Activated T-cell treated with anti-CD3 and anti-CD28 coated beads, Interleukin-2, amount 50 U/mL, for 24 hours (primary cell): ENCODE results near the gene IPO9.

ENCODE experiments used
- DNase-seq: peaks from one replicate; pipeline ENCODE4 v3.0.0-alpha.2; 2020
- H3K27ac Mint-ChIP-seq: 2 replicates; pipeline ENCODE4 v1.8.0; 2020; ENCODE audit warnings: mild to moderate bottlenecking, mixed read lengths
- H3K27me3 Mint-ChIP-seq: 2 replicates; pipeline ENCODE4 v1.8.0; 2020; ENCODE audit warnings: mixed read lengths
- H3K36me3 Mint-ChIP-seq: 2 replicates; pipeline ENCODE4 v1.8.0; 2020; ENCODE audit warnings: low read depth, mixed read lengths
- H3K4me1 Mint-ChIP-seq: 2 replicates; pipeline ENCODE4 v1.8.0; 2020; ENCODE audit warnings: low read depth, mixed read lengths
- H3K4me3 Mint-ChIP-seq: 2 replicates; pipeline ENCODE4 v1.8.0; 2020; ENCODE audit warnings: mild to moderate bottlenecking, moderate library complexity, mixed read lengths
- H3K9me3 Mint-ChIP-seq: 2 replicates; pipeline ENCODE4 v1.8.0; 2020; ENCODE audit warnings: mixed read lengths

IPO9 gene

DNA sequence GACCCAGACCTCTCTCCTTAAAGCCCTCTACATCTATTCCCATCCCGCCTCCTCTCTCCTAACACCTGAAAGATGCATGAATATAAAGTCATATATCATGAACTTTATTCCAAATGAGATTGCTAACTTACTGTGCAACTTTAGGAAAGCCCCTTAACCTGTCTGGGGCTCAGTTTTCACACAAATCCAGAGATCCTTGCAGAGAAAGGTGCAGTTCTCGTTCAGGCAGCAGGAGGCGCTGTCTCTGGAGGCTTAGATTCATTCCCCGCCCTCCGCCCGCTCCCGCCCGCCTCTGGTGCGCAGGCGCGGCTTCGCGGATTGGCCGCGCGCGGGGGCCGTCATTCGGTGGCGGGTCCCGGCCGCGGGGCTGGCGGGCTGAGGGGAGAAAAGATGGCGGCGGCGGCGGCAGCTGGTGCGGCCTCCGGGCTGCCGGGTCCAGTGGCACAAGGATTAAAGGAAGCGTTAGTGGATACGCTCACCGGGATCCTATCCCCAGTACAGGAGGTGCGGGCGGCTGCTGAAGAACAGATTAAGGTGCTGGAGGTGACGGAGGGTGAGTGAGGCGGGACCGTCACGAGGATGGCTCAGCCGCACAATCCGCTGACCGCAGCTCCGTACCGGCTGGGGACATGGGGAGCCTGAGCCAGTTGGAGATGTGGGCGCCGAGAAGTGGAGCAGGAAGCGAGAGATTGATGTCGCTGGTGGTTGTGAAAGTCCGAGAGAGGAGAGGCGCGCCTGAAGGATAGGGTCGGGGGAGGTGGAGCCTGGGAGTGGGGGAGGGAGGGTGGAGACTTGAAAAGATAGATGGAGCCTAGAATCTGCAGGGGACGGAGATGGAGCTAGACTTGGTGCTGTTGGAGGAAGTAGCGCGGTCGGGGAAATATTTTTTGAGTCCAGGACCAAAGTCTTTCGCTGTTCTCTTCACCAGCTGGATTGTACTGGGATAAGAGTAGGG is at the start of gene IPO9:
Gene IPO9, plus strand, starts transcription at position 338 of the 955 bp plus-strand sequence. Its CDS starts 53 bp downstream, at position 391.
- peaks cover 44% of the 10 kb centered on the region for H3K4me1 Mint-ChIP-seq

DNA sequence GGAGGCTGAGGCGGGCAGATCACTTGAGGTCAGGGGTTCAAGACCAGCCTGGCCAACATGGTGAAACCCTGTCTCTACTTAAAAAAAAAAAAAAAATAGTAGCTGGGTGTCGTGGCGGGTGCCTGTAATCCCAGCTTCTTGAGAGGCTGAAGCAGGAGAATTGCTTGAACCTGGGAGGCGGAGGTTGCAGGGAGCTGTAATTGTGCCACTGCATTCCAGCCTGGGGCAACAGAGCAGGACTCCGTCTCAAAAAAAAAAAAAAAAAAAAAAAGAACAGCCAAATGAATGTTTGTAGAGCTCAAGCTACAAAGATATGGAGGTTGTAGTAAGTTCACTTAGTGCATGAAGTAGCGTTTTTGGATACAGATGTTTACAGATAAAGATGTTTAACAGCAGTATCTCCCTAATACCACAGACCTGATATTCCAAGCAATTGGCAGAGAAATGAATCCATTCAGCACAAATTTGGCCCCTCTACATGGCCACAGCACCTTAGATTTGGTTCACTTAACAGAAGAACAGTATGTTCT is 49.5 kb upstream of the IPO9 start:
- H3K9me3 Mint-ChIP-seq: no peaks in the 10 kb centered on the region

More for the DNA sequence above, at the start of gene IPO9:
- peak; percentile 98 for DNase-seq
- H3K27me3 Mint-ChIP-seq: no peaks in the 10 kb centered on the region
- H3K27ac Mint-ChIP-seq: peak within 1 kb of the TSS; percentile 98
- H3K4me3 Mint-ChIP-seq: peak within 1 kb of the TSS; percentile 99
- H3K9me3 Mint-ChIP-seq: no peaks in the 10 kb centered on the region
- peaks cover 31% of the 10 kb centered on the region for H3K36me3 Mint-ChIP-seq

DNA sequence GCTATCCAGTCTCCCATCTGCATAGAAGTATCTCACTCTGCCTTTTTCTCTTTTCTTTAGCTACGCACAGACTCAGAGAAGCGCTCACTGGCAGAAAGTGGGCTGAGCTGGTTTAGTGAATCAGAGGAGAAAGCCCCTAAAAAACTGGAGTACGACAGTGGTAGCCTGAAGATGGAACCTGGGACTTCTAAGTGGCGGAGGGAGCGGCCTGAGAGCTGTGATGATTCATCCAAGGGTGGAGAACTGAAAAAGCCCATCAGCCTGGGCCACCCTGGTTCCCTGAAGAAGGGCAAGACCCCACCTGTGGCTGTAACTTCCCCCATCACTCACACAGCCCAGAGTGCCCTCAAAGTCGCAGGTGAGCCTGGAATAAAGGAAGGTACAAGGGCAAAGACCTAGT is 48.0 kb upstream of the IPO9 start:
- Mint-ChIP-seq H3K27ac (no peak overlapping the region), H3K9me3 (no peaks in the 10 kb centered on the region), H3K36me3 (no peaks in the 10 kb centered on the region), H3K4me3 (no peak overlapping the region), H3K4me1 (no peaks in the 10 kb centered on the region), H3K27me3 (no peaks in the 10 kb centered on the region)
- no peak for DNase-seq

More for the DNA sequence above, 49.5 kb upstream of the IPO9 start:
- H3K27ac Mint-ChIP-seq: no peak overlapping the region
- DNase-seq: no peak
- H3K36me3 Mint-ChIP-seq: no peaks in the 10 kb centered on the region
- H3K4me1 Mint-ChIP-seq: no peaks in the 10 kb centered on the region
- no peaks in the 10 kb centered on the region for H3K27me3 Mint-ChIP-seq
- H3K4me3 Mint-ChIP-seq: no peak overlapping the region

DNA sequence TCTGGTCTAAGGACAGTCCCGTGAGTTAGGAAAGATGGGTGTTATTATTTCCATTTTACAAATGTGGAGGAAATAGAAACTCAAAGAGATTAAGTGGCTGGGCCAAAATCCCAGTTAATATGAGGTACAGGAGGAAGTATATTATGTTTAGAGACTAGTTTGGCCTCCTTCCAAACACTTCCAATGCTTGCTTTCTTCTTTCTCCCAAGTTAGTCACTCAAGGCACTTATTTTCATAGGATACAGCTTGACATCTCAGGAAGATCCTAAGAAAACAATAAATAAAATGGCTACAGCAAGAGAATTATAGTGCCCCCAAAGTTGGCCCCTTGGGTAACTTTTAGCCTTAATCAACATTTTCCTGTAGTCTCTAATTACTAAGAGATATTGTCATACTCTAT is 47.5 kb upstream of the IPO9 start:
- Mint-ChIP-seq H3K4me1 (no peaks in the 10 kb centered on the region), H3K36me3 (no peaks in the 10 kb centered on the region), H3K4me3 (no peak overlapping the region), H3K9me3 (no peaks in the 10 kb centered on the region), H3K27ac (no peak overlapping the region), H3K27me3 (no peaks in the 10 kb centered on the region)
- no peak for DNase-seq

DNA sequence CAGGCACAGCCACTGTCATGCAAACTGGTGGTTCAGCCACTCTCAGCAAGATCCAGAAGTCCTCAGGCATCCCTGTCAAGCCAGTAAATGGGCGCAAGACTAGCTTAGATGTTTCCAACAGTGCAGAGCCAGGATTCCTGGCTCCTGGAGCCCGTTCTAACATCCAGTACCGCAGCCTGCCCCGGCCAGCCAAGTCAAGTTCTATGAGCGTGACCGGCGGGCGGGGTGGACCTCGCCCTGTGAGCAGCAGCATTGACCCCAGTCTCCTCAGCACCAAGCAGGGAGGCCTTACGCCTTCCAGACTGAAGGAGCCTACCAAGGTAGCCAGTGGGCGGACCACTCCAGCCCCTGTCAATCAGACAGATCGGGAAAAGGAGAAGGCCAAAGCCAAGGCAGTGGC is 46.6 kb upstream of the IPO9 start:
- Mint-ChIP-seq H3K36me3 (no peaks in the 10 kb centered on the region), H3K27ac (no peak overlapping the region), H3K4me1 (no peaks in the 10 kb centered on the region)

DNA sequence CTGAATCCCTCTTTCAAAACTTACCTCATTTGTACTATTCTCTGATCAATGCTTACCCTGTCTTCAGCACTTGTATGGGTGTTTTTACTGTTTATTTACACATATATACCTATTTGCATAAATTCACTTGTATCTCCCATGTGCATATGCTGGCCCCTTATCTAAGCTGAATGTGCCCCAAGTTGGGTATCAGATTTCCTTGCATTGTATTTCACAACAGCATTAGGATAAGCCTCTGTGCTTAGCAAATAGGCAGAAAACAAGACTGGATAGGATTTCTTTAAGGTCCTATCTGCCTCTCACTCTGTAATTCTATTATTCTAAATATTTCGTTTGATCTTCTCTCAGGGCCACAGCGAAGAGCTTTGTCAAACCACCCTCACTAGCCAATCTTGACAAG is 45.9 kb upstream of the IPO9 start:
- Mint-ChIP-seq H3K27me3 (no peaks in the 10 kb centered on the region), H3K27ac (no peak overlapping the region)

More for the DNA sequence above, 46.6 kb upstream of the IPO9 start:
- Mint-ChIP-seq H3K9me3 (no peaks in the 10 kb centered on the region), H3K4me3 (no peak overlapping the region), H3K27me3 (no peaks in the 10 kb centered on the region)
- no peak for DNase-seq

DNA sequence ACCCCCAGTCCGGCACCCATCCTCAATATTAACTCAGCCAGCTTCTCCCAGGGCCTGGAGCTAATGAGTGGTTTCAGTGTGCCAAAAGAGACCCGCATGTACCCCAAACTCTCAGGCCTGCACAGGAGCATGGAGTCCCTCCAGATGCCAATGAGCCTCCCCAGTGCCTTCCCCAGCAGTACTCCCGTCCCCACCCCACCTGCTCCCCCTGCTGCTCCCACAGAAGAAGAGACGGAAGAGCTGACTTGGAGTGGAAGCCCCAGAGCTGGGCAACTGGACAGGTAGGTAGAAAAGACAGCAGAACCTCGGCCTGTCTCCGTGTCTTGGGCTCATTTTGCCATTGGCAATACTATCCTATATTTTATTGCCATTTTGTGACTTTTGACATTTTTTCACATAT is 45.4 kb upstream of the IPO9 start:
- DNase-seq: no peak
- Mint-ChIP-seq H3K4me3 (no peak overlapping the region), H3K9me3 (no peaks in the 10 kb centered on the region), H3K27ac (no peak overlapping the region), H3K4me1 (no peaks in the 10 kb centered on the region), H3K27me3 (no peaks in the 10 kb centered on the region), H3K36me3 (no peaks in the 10 kb centered on the region)

More for the DNA sequence above, 45.9 kb upstream of the IPO9 start:
- H3K9me3 Mint-ChIP-seq: no peaks in the 10 kb centered on the region
- no peak for DNase-seq
- H3K4me1 Mint-ChIP-seq: no peaks in the 10 kb centered on the region
- H3K36me3 Mint-ChIP-seq: no peaks in the 10 kb centered on the region
- no peak overlapping the region for H3K4me3 Mint-ChIP-seq

DNA sequence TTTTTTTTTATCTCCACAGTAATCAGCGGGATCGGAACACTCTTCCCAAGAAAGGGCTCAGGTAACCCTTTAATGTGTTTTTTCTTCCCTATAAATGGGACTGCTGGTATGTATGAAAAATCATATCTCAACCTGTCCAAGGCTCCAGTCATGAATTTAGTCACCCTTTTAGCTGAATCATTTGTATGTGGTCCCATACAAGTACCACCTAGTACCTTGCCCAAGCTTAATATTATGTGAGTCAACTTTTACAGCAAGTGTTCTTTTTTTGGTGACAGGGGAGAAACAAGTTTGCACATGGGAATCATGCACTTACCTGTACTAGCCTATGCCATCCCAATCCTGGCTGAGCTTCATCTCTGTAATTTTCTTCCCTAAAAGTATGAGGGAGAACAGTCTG is 43.7 kb upstream of the IPO9 start:
- H3K36me3 Mint-ChIP-seq: no peaks in the 10 kb centered on the region
- no peak for DNase-seq
- H3K27ac Mint-ChIP-seq: no peak overlapping the region
- no peaks in the 10 kb centered on the region for H3K4me1 Mint-ChIP-seq
- no peaks in the 10 kb centered on the region for H3K9me3 Mint-ChIP-seq
- no peak overlapping the region for H3K4me3 Mint-ChIP-seq
- no peaks in the 10 kb centered on the region for H3K27me3 Mint-ChIP-seq

DNA sequence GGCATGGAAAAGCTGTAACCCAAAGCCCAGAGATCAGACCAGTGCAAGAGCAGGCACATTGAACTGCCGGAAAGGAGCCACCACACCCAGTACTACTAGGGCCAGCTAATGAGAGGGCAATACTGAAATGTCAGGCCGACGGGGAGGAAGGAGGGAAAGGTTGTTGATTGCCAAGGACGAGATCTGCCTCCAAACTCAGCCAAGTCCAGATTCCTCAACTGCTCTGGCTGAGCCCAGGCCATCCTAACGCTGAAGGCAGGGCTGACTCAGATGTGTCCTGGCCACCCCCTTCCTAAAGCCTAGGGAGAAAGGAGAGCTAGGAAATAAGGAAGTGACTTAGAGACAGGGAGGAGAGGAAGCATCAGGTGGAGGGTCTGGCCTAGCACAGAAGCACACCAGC is 42.1 kb upstream of the IPO9 start:
- no peaks in the 10 kb centered on the region for H3K27me3 Mint-ChIP-seq
- no peaks in the 10 kb centered on the region for H3K36me3 Mint-ChIP-seq
- no peak overlapping the region for H3K4me3 Mint-ChIP-seq
- no peaks in the 10 kb centered on the region for H3K9me3 Mint-ChIP-seq
- H3K27ac Mint-ChIP-seq: no peak overlapping the region
- no peak for DNase-seq
- no peaks in the 10 kb centered on the region for H3K4me1 Mint-ChIP-seq

DNA sequence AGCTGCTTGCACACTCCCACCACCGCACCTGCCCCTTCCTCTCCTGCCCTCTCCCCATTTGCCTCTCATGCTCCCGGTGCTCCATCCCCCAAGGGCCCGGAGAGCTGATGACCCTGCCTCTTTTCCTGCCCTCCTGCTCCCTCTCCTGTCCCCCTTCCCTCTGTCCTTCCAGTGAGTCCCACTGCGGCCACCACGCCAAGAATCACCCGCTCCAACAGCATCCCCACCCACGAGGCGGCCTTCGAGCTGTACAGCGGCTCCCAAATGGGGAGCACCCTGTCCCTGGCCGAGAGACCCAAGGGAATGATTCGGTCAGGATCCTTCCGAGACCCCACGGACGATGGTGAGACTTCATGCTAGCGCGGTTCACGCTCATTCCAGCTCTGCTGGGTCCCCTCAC is 40.7 kb upstream of the IPO9 start:
- H3K27ac Mint-ChIP-seq: no peak overlapping the region
- no peak for DNase-seq
- no peaks in the 10 kb centered on the region for H3K4me1 Mint-ChIP-seq
- H3K4me3 Mint-ChIP-seq: no peak overlapping the region
- H3K36me3 Mint-ChIP-seq: no peaks in the 10 kb centered on the region
- H3K9me3 Mint-ChIP-seq: no peaks in the 10 kb centered on the region
- no peaks in the 10 kb centered on the region for H3K27me3 Mint-ChIP-seq

DNA sequence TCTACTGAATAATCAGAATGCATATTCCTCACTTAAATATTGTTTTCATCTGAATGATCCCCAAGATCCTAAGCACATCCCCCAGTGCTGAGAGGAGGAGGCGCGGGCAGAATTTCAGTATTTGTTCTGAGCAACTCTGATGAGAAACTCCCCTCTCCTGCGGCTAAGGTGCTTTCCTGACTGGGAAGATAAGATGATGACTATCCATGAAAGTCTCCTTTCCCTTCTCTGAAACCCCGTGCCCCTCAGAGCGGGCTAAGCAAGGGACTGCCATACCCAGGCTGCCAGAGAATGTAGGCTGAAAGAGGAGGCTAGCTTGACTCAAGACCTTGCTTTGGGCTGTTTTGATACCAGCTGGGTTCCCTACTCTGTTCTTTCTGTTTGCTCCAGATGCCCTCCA is 39.7 kb upstream of the IPO9 start:
- Mint-ChIP-seq H3K4me3 (no peak overlapping the region), H3K4me1 (no peaks in the 10 kb centered on the region), H3K9me3 (no peaks in the 10 kb centered on the region), H3K27ac (peak overlapping the region; percentile 27), H3K27me3 (no peaks in the 10 kb centered on the region), H3K36me3 (no peaks in the 10 kb centered on the region)
- no peak for DNase-seq

DNA sequence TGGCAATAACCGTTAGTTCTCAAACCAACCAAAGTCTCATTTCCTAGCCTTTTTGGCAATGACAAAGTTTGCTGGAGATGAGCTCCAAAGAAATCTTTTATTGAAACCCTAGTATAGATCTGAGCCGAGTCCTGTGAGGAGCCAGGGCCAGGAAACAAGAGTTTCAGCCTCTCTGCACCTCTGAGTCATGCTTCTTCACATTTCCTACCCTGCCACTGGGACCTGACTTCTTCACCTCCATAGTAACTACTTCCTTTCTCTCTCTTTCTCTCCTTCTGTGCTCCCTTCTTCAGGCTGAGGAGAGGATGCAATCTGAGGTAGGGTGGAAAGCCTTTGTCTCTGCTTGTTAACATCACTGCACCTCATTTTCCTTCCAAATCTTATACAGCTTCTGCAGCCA is 38.7 kb upstream of the IPO9 start:
- Mint-ChIP-seq H3K4me3 (no peak overlapping the region), H3K4me1 (no peaks in the 10 kb centered on the region), H3K9me3 (no peaks in the 10 kb centered on the region), H3K27me3 (no peaks in the 10 kb centered on the region), H3K36me3 (no peaks in the 10 kb centered on the region), H3K27ac (no peak overlapping the region)
- no peak for DNase-seq

DNA sequence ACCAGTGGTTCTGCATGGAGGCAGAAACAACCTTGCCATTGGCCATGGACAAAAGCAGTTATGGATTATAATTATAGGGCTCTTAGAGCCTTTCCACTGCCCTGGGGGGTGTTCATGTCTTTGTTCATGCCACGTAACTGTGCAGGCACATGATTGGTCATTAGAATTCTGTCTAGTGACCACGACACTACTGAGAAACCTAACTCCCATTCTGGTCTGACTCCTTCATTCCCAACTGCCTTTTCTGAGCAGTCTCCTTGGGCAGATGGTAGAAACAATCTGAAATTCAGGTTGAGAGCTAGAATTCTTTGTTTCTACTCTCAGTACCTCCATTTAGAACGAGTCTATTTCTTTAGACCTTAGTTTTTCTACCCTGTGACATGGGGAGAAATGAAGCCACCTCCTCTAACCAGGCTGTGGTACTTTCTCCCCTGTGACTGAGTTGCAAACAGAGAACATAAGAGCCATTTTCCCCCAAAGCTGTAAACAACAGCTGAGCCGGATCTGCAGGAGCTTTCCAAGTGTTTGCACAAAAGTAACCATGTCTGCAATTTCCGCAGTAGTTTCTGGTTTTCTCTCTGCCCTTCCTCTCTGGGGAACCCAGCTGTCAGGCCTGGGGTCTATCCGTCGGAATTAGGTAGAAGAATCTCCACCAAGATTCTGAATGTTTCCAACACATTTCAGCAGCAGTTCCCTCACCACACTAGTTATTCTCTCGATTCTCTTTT is 37.7 kb upstream of the IPO9 start:
- Mint-ChIP-seq H3K4me1 (no peaks in the 10 kb centered on the region), H3K36me3 (no peaks in the 10 kb centered on the region), H3K4me3 (no peak overlapping the region), H3K27me3 (no peaks in the 10 kb centered on the region), H3K27ac (no peak overlapping the region), H3K9me3 (no peaks in the 10 kb centered on the region)
- DNase-seq: no peak

DNA sequence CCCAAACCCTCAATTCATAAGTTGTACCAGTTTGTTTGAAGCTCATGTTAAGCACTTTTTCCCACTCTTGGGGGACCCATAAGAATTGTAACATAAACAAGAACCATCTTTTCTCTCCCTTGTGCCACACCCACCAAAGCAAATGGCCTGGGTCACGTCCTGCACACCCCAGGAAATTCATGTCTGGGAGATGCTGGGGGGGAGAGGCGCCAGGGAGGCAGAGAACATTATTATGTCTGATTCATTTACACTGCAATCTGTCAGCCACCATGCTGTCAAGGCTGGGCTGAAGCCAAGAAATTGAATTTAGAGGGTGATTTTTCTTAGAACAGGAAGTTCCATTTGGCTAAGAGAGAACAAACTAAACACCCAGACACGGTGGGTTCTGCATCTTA is 37.2 kb upstream of the IPO9 start:
- H3K27ac Mint-ChIP-seq: no peak overlapping the region
- H3K4me1 Mint-ChIP-seq: no peaks in the 10 kb centered on the region
- H3K4me3 Mint-ChIP-seq: no peak overlapping the region
- no peak for DNase-seq
- no peaks in the 10 kb centered on the region for H3K36me3 Mint-ChIP-seq
- H3K27me3 Mint-ChIP-seq: no peaks in the 10 kb centered on the region
- no peaks in the 10 kb centered on the region for H3K9me3 Mint-ChIP-seq
